GM12801 (cell line): ENCODE measurements around the gene AHCYL1.

Experiments
- CTCF ChIP-seq: IDR thresholded peaks from one replicate; pipeline ENCODE4 v1.5.1; 2011; ENCODE audit warnings: control low read depth; ENCODE audit not compliant: insufficient read length; ENCODE audit errors: extremely low read depth

Gene AHCYL1

DNA sequence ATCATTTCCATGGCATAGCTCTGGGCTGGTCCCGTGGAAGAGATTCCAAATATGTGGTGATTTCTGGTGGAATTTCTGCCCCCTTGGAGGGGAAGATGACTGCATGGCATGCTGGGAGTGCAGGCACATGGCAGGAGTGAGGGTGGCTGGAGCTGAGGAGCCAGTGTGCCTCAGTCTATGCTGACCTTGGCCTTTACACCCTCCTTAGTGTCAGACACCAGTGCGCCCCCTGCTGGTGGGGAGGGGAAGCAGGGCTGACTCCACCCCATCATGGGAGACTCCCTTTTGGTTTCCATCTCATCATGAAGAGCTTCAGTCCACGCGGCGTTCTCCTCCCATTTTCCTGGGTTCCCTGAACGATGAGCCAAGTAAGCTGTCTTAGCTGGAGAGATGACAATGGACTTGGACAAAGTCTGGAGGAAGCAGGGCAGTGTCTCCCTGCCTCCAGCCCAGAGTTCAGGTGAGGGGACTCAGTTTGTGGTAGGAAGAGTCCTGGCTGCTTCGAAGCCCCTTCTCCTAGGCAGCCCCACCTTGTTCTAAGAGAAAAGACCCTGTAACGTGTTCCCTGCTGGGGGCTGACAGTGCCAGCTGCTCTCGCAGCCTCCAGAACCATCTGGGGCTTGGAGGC, 75.6 kb downstream of the AHCYL1 start:
- peak; percentile 60 for TF ChIP-seq CTCF

GRCh38 chr1:110060662-110061060, 76.1 kb downstream of the AHCYL1 start:
- TF ChIP-seq CTCF: no peak

GRCh38 chr1:110061341-110061740, 76.8 kb downstream of the AHCYL1 start:
- no peak for TF ChIP-seq CTCF

DNA sequence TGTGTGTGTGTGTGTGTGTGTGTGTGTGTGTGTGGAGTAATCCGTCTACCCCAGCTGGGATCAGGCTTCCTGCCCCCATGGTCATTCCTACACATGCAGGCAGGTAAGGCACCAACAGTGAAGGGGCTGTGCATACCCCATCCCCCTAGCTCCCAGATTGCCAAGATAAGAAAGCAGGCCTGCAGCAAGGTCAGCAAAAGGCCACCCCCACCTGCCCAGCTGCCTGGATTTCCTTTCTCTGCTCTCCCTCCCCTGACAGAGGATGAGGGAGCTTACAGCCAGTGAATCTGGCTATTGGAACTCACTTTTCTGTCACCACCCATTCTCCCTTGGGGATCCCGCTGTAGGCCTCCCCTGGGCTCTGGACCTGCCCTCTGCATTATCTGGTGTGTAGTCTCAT, 78.0 kb downstream of the AHCYL1 start:
- no peak for TF ChIP-seq CTCF

- no peak for TF ChIP-seq CTCF
Observed at GRCh38 chr1:110063781-110064180, 79.2 kb downstream of the AHCYL1 start.

- TF ChIP-seq CTCF: no peak
Observed at GRCh38 chr1:110064576-110065337, 80.2 kb downstream of the AHCYL1 start.

GRCh38 chr1:110065841-110066240, 81.3 kb downstream of the AHCYL1 start:
- no peak for TF ChIP-seq CTCF
